Lower leg skin (tissue), 3 donors: Measurements from ENCODE around the gene IRF2BPL.

Experiments used
- CTCF ChIP-seq, 3 donors: fragments of 450-650 bp; IDR thresholded peaks; one replicate each; pipeline ENCODE4 v1.5.1; 2016; ENCODE audit warnings: antibody characterized with exemption in 3 of 3, mild to moderate bottlenecking in 3 of 3, moderate library complexity in 2 of 3
- POLR2A ChIP-seq, 2 donors: fragments of 450-650 bp; IDR thresholded peaks; one replicate each; pipeline ENCODE4 v1.6.1; 2016 to 2017; ENCODE audit warnings: antibody characterized with exemption in 2 of 2, mild to moderate bottlenecking in 1 of 2, moderate library complexity in 1 of 2

GRCh38 chr14:76984297-76984696 is 44.2 kb downstream of the IRF2BPL start:
- TF ChIP-seq CTCF (IDR thresholded peaks at IDR 0.05) = no peak
- TF ChIP-seq POLR2A (IDR thresholded peaks at IDR 0.05) = no peak
